Panc1 (cell line): ENCODE data around the gene NFE2. TPM values are rescaled to one million over a fixed set of nuclear protein-coding genes. Genes with fewer than 3 reads are reported as not detected.

Source experiments
- ATAC-seq: fragments of 200-7000 bp; cut with Tn5 transposase; 2 replicates; pipeline ENCODE4 v1.9.1; 2020; ENCODE audit warnings: mild to moderate bottlenecking, moderate library complexity
- BruUV-seq: library from RNA; stranded (reverse); fragments of 400-500 nt; replicated peaks from 2 replicates; lab custom pipeline; 2021; lab: Mats Ljungman, UMichigan
- CTCF ChIA-PET: fragments of 300-600 bp; sonication (Branson Sonifier 250); formaldehyde crosslinking; loops from one replicate; lab custom pipeline; 2022; ENCODE audit warnings: antibody characterized with exemption; lab: Charles Lee
- POLR2A ChIA-PET: fragments of 300-600 bp; sonication (Branson Sonifier 250); formaldehyde crosslinking; loops from one replicate; lab custom pipeline; 2022; ENCODE audit warnings: antibody characterized with exemption; lab: Charles Lee
- DNase-seq: peaks from one replicate; pipeline ENCODE4 v3.0.0-alpha.2; 2010; ENCODE audit warnings: low read depth, low spot score
- H3K27ac ChIP-seq: 2 replicates; pipeline ENCODE4 v1.5.1; 2011; ENCODE audit warnings: mild to moderate bottlenecking, low read length, inconsistent platforms
- H3K27me3 ChIP-seq: fragments of 200-500 bp; sonication (Bioruptor generic); 2 replicates; pipeline ENCODE4 v1.6.0; 2014; ENCODE audit warnings: low read length, inconsistent platforms; ENCODE audit not compliant: control insufficient read depth, insufficient read depth
- H3K36me3 ChIP-seq: fragments of 200-500 bp; sonication (Bioruptor generic); 2 replicates; pipeline ENCODE4 v1.5.1; 2014; ENCODE audit warnings: inconsistent platforms, mild to moderate bottlenecking, low read length, moderate library complexity; ENCODE audit not compliant: control insufficient read depth, insufficient read depth
- H3K4me1 ChIP-seq: 2 replicates; pipeline ENCODE4 v1.5.1; 2011; ENCODE audit warnings: inconsistent platforms, mild to moderate bottlenecking, low read length, moderate library complexity; ENCODE audit not compliant: control insufficient read depth, insufficient read depth
- H3K4me3 ChIP-seq, 2 experiments: 2 replicates each; pipeline ENCODE4 v1.5.1; 2011 to 2012; ENCODE audit warnings: low read depth in 2 of 2, low read length in 2 of 2, mild to moderate bottlenecking in 2 of 2, inconsistent platforms in 1 of 2, moderate library complexity in 1 of 2
- H3K9me3 ChIP-seq: fragments of 200-500 bp; sonication (Bioruptor generic); 2 replicates; pipeline ENCODE4 v1.5.1; 2014; ENCODE audit warnings: low read depth, mild to moderate bottlenecking, inconsistent platforms, low read length, moderate library complexity; ENCODE audit not compliant: control insufficient read depth, insufficient read depth
- CTCF ChIP-seq: fragments of 450-650 bp; IDR thresholded peaks from 2 replicates; pipeline ENCODE4 v1.5.1; 2017; ENCODE audit warnings: mild to moderate bottlenecking
- POLR2AphosphoS5 ChIP-seq: IDR thresholded peaks from 2 replicates; pipeline ENCODE4 v1.6.1; 2012; ENCODE audit warnings: mild to moderate bottlenecking, low read depth, low read length, moderate library complexity
- SIN3A ChIP-seq: IDR thresholded peaks from 2 replicates; pipeline ENCODE4 v1.6.1; 2012; ENCODE audit warnings: low read depth, mild to moderate bottlenecking, low read length, moderate library complexity, borderline replicate concordance; ENCODE audit not compliant: insufficient read depth
- TCF7L2 ChIP-seq: IDR thresholded peaks from 2 replicates; pipeline ENCODE4 v1.6.1; 2011; ENCODE audit warnings: mild to moderate bottlenecking, low read depth, low read length, inconsistent platforms
- in situ Hi-C: cut with HindIII; loops from 2 replicates; pipeline ENCODE4 v1.10.0; 2016; ENCODE audit warnings: low sequenced_read_pairs, low pct_unique_long_range_greater_than_20kb
- intact Hi-C: fragments of 100-400 bp; cut with micrococcal nuclease; formaldehyde crosslinking; loops from one replicate; pipeline ENCODE4 v1.10.0; 2022; ENCODE audit not compliant: unreplicated experiment
- total RNA-seq: library from RNA; stranded (reverse); gene quantifications from one replicate; pipeline ENCODE4 v1.2.1, GENCODE V29; 2021; ENCODE audit not compliant: unreplicated experiment
- TF ChIP-seq, protein P1 (sequence below), 2 experiments: IDR thresholded peaks; 2 replicates each; pipeline ENCODE4 v1.6.1; 2011 to 2012; ENCODE audit warnings: low read depth in 2 of 2, control low read depth in 1 of 2, low read length in 1 of 2, mild to moderate bottlenecking in 1 of 2, moderate library complexity in 1 of 2; ENCODE audit not compliant: insufficient read depth in 1 of 2

Gene NFE2
- total RNA-seq, 1 experiment from 2014 or later: 0.26 TPM

- peaks cover 56% of the 10 kb centered on the region for H3K4me1 ChIP-seq
- peak; percentile 62 for TF ChIP-seq POLR2AphosphoS5
- TF ChIP-seq CTCF: no peak
- TF ChIP-seq, protein P1, sequence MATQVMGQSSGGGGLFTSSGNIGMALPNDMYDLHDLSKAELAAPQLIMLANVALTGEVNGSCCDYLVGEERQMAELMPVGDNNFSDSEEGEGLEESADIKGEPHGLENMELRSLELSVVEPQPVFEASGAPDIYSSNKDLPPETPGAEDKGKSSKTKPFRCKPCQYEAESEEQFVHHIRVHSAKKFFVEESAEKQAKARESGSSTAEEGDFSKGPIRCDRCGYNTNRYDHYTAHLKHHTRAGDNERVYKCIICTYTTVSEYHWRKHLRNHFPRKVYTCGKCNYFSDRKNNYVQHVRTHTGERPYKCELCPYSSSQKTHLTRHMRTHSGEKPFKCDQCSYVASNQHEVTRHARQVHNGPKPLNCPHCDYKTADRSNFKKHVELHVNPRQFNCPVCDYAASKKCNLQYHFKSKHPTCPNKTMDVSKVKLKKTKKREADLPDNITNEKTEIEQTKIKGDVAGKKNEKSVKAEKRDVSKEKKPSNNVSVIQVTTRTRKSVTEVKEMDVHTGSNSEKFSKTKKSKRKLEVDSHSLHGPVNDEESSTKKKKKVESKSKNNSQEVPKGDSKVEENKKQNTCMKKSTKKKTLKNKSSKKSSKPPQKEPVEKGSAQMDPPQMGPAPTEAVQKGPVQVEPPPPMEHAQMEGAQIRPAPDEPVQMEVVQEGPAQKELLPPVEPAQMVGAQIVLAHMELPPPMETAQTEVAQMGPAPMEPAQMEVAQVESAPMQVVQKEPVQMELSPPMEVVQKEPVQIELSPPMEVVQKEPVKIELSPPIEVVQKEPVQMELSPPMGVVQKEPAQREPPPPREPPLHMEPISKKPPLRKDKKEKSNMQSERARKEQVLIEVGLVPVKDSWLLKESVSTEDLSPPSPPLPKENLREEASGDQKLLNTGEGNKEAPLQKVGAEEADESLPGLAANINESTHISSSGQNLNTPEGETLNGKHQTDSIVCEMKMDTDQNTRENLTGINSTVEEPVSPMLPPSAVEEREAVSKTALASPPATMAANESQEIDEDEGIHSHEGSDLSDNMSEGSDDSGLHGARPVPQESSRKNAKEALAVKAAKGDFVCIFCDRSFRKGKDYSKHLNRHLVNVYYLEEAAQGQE (IDR thresholded peaks at IDR 0.05; ENCODE audit: insufficient read depth in 1 of 2, low read depth in 2 of 2, low read length in 1 of 2): no peak
- no peak for TF ChIP-seq TCF7L2
- ATAC-seq (peak; percentile 92), DNase-seq (no peak)
- H3K27ac ChIP-seq: peak overlapping the region; percentile 99
- ChIA-PET POLR2A (interaction anchor here (0.6 to 2.7 kb wide), 7 partner anchors 13 to 98 kb away, joined by 3 to 24 read pairs (median 6); partner anchors contain the start of genes CBX5 and HNRNPA1), CTCF (interaction anchor here (1.5 kb wide), 1 partner anchor 8 kb away, joined by 3 read pairs; no protein-coding TSS in a partner anchor)
- no TSS peak for BruUV-seq
- H3K27me3 ChIP-seq: no peaks in the 10 kb centered on the region
- in situ Hi-C loops (no loop called here), intact Hi-C loops (no loop called here)
- H3K4me3 ChIP-seq: peak overlapping the region; percentile 29 to 52
- H3K9me3 ChIP-seq: no peaks in the 10 kb centered on the region
- peaks cover 5% of the 10 kb centered on the region; the same call in 1 of the 2 replicates for H3K36me3 ChIP-seq
Measured at GRCh38 chr12:54259194-54260011, 41.4 kb downstream of the NFE2 start.

GRCh38 chr12:54258201-54258681 lies 42.6 kb downstream of the NFE2 start:
- BruUV-seq: no TSS peak
- in situ Hi-C loops (no loop called here), intact Hi-C loops (no loop called here)
- Histone ChIP-seq H3K27me3 (no peaks in the 10 kb centered on the region), H3K36me3 (peaks cover 5% of the 10 kb centered on the region; the same call in 1 of the 2 replicates), H3K4me1 (peaks cover 56% of the 10 kb centered on the region), H3K9me3 (no peaks in the 10 kb centered on the region), H3K27ac (peak overlapping the region; percentile 99), H3K4me3 (no peak overlapping the region)
- DNase-seq (no peak), ATAC-seq (no peak)
- ChIA-PET CTCF (no interaction called here), POLR2A (no interaction called here)
- TF ChIP-seq TCF7L2 (no peak), CTCF (no peak), SIN3A (no peak), POLR2AphosphoS5 (no peak)
- TF ChIP-seq, protein P1 (IDR thresholded peaks at IDR 0.05; ENCODE audit: insufficient read depth in 1 of 2, low read depth in 2 of 2, low read length in 1 of 2): no peak
